ENCODE results near the gene PSMB11. TPM values are rescaled to one million over a fixed set of nuclear protein-coding genes. Genes with fewer than 3 reads are reported as not detected.

Gene PSMB11
- total RNA-seq, 1 experiment from 2014 or later, result not detected

GRCh38 chr14:23028799-23029198 is 13.2 kb upstream of the PSMB11 start:
- Histone ChIP-seq H3K79me2 (ENCODE audit: insufficient read depth, low read length) (peaks cover 1% of the 10 kb centered on the region; the same call in 1 of the 2 replicates), H3K4me2 (ENCODE audit: insufficient read depth, insufficient read length, low read length) (no peak overlapping the region), H2AK5ac (ENCODE audit: insufficient read length, low read length) (no peak overlapping the region), H3K56ac (ENCODE audit: insufficient read length, low read depth, low read length) (no peak overlapping the region), H4K8ac (replicated peaks; ENCODE audit: insufficient read length, low read depth, low read length) (no peak overlapping the region), H3T11ph (ENCODE audit: low read length) (no peak overlapping the region), H2BK5ac (ENCODE audit: insufficient read length, low read length) (no peak overlapping the region), H3K4me1 (ENCODE audit: insufficient read depth, low read length) (no peaks in the 10 kb centered on the region), H3K9ac (ENCODE audit: extremely low read depth, insufficient read length, low read length) (no peak overlapping the region), H3K27me3 (ENCODE audit: insufficient read depth, low read length) (no peaks in the 10 kb centered on the region), H3K18ac (ENCODE audit: insufficient read length, low read depth, low read length) (no peak overlapping the region), H4K5ac (ENCODE audit: insufficient read length, low read depth, low read length) (no peak overlapping the region), H3K23ac (ENCODE audit: insufficient read length, low read depth, low read length) (no peak overlapping the region), H2BK120ac (ENCODE audit: low read depth, low read length, poor library complexity, severe bottlenecking) (no peak overlapping the region), H3K4ac (ENCODE audit: low read depth, low read length) (no peak overlapping the region), H2BK15ac (ENCODE audit: low read depth, low read length) (no peak overlapping the region), H4K20me1 (ENCODE audit: control insufficient read depth, insufficient read depth, insufficient read length) (no peaks in the 10 kb centered on the region), H2BK12ac (ENCODE audit: insufficient read length, low read depth, low read length) (no peak overlapping the region), H3K79me1 (ENCODE audit: insufficient read depth, low read depth, low read length, poor library complexity, severe bottlenecking) (no peaks in the 10 kb centered on the region), H4K91ac (ENCODE audit: insufficient read length, low read depth, low read length) (no peak overlapping the region), H3K14ac (ENCODE audit: insufficient read depth, low read length) (no peak overlapping the region), H3K9me3 (ENCODE audit: control insufficient read depth, low read depth, low read length) (no peaks in the 10 kb centered on the region), H2AFZ (ENCODE audit: low read length) (no peak overlapping the region), H2BK20ac (ENCODE audit: low read depth, low read length, poor library complexity, severe bottlenecking) (no peak overlapping the region), H3K23me2 (ENCODE audit: insufficient read length, low read depth, low read length, poor library complexity, severe bottlenecking) (peaks cover 1% of the 10 kb centered on the region), H3K27ac (ENCODE audit: insufficient read length, low read depth, low read length) (no peak overlapping the region)
- peaks cover 22 to 23% of the 10 kb centered on the region in 2 experiments for H3K4me1 Mint-ChIP-seq
- no peak for DNase-seq
- no peaks in the 10 kb centered on the region for H3K27me3 Mint-ChIP-seq (ENCODE audit: low read depth)
- TF ChIP-seq, protein P1, sequence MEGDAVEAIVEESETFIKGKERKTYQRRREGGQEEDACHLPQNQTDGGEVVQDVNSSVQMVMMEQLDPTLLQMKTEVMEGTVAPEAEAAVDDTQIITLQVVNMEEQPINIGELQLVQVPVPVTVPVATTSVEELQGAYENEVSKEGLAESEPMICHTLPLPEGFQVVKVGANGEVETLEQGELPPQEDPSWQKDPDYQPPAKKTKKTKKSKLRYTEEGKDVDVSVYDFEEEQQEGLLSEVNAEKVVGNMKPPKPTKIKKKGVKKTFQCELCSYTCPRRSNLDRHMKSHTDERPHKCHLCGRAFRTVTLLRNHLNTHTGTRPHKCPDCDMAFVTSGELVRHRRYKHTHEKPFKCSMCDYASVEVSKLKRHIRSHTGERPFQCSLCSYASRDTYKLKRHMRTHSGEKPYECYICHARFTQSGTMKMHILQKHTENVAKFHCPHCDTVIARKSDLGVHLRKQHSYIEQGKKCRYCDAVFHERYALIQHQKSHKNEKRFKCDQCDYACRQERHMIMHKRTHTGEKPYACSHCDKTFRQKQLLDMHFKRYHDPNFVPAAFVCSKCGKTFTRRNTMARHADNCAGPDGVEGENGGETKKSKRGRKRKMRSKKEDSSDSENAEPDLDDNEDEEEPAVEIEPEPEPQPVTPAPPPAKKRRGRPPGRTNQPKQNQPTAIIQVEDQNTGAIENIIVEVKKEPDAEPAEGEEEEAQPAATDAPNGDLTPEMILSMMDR (conservative IDR thresholded peaks at IDR 0.05), result no peak
- no CpG with 5 or more reads among the region's 2 CpGs for WGBS (ENCODE audit: extremely low coverage, insufficient read length, low lambda C conversion rate)
- no peaks in the 10 kb centered on the region for H3K9me3 Mint-ChIP-seq
- H3K36me3 Mint-ChIP-seq (ENCODE audit: insufficient read depth in 1 of 3, low read depth in 3 of 3), result peaks cover 51 to 74% (median 67%) of the 10 kb centered on the region in 3 experiments
- H3K27ac Mint-ChIP-seq, result peak overlapping the region in 1 of 3 experiments; percentile 44; a peak in 3 of 7 replicates
- no peak overlapping the region for H3K4me3 Mint-ChIP-seq
